RWPE2 (cell line): ENCODE measurements around the gene COX6B2.
A peak's percentile ranks its signal among the peaks of the same experiment; 100 is the strongest.
"Not testable (repeated sequence)": the region's sequence is repeated elsewhere in the genome, so short reads cannot be mapped to it uniquely, and the experiment has no call there.

Experiments used
- ATAC-seq: fragments of 200-7000 bp; cut with Tn5 transposase; 3 replicates; pipeline ENCODE4 v1.9.1; 2021; ENCODE audit warnings: low read depth
- DNase-seq: peaks from one replicate; pipeline ENCODE4 v3.0.0-alpha.2; 2020; ENCODE audit warnings: low spot score
- H3K27ac ChIP-seq: fragments of 450-650 bp; 2 replicates; pipeline ENCODE4 v1.5.1; 2017; ENCODE audit warnings: mild to moderate bottlenecking; ENCODE audit not compliant: poor library complexity, severe bottlenecking
- H3K27me3 ChIP-seq: fragments of 250-450 bp; sonication (Bioruptor Pico); 2 replicates; pipeline ENCODE4 v1.5.1; 2021; ENCODE audit warnings: mild to moderate bottlenecking, moderate library complexity; ENCODE audit not compliant: insufficient read depth, poor library complexity, severe bottlenecking
- H3K36me3 ChIP-seq: fragments of 250-450 bp; sonication (Bioruptor Pico); 2 replicates; pipeline ENCODE4 v1.5.1; 2020; ENCODE audit warnings: low read depth, mild to moderate bottlenecking, moderate library complexity
- H3K4me1 ChIP-seq: fragments of 250-450 bp; sonication (Bioruptor Pico); 2 replicates; pipeline ENCODE4 v1.5.1; 2021; ENCODE audit warnings: mild to moderate bottlenecking, moderate library complexity; ENCODE audit not compliant: insufficient read depth, poor library complexity, severe bottlenecking
- H3K4me3 ChIP-seq: fragments of 250-450 bp; sonication (Bioruptor Pico); 2 replicates; pipeline ENCODE4 v1.5.1; 2021; ENCODE audit warnings: mild to moderate bottlenecking, moderate library complexity; ENCODE audit not compliant: severe bottlenecking
- H3K9me3 ChIP-seq: fragments of 250-450 bp; sonication (Bioruptor Pico); 2 replicates; pipeline ENCODE4 v1.5.1; 2021; ENCODE audit warnings: mild to moderate bottlenecking, moderate library complexity; ENCODE audit not compliant: severe bottlenecking
- TF ChIP-seq, protein P1 (sequence below): fragments of 450-650 bp; IDR thresholded peaks from one replicate; pipeline ENCODE4 v1.5.1; 2017; ENCODE audit warnings: mild to moderate bottlenecking, moderate library complexity; ENCODE audit not compliant: poor library complexity, severe bottlenecking

COX6B2 gene

DNA sequence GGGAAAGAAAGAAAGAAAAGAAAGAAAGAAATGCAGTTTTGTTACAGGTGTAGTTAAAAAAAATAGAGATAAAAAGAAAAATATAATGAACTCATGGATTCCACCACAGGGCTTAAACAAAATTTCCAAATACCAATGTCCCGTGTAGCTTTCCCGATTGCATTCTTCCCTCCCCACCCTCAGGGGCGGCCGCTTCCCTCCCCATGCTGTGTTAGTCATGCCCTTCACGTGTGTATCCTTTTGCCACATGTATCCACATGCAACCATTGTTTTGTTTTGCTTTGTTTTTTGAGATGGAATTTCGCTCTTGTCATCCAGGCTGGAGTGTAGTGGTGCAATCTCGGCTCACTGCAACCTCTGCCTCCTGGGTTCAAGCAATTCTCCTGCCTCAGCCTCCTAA lies 18.4 kb downstream of the COX6B2 start:
- TF ChIP-seq, protein P1, sequence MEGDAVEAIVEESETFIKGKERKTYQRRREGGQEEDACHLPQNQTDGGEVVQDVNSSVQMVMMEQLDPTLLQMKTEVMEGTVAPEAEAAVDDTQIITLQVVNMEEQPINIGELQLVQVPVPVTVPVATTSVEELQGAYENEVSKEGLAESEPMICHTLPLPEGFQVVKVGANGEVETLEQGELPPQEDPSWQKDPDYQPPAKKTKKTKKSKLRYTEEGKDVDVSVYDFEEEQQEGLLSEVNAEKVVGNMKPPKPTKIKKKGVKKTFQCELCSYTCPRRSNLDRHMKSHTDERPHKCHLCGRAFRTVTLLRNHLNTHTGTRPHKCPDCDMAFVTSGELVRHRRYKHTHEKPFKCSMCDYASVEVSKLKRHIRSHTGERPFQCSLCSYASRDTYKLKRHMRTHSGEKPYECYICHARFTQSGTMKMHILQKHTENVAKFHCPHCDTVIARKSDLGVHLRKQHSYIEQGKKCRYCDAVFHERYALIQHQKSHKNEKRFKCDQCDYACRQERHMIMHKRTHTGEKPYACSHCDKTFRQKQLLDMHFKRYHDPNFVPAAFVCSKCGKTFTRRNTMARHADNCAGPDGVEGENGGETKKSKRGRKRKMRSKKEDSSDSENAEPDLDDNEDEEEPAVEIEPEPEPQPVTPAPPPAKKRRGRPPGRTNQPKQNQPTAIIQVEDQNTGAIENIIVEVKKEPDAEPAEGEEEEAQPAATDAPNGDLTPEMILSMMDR = no peak
- ATAC-seq (peak; percentile 3; the same call in 1 of the 3 replicates), DNase-seq (peak; percentile 82)
- Histone ChIP-seq H3K27me3 (no peaks in the 10 kb centered on the region), H3K9me3 (no peaks in the 10 kb centered on the region), H3K27ac (peak overlapping the region; percentile 39), H3K4me3 (no peak overlapping the region), H3K36me3 (no peaks in the 10 kb centered on the region), H3K4me1 (peaks cover 14% of the 10 kb centered on the region)

DNA sequence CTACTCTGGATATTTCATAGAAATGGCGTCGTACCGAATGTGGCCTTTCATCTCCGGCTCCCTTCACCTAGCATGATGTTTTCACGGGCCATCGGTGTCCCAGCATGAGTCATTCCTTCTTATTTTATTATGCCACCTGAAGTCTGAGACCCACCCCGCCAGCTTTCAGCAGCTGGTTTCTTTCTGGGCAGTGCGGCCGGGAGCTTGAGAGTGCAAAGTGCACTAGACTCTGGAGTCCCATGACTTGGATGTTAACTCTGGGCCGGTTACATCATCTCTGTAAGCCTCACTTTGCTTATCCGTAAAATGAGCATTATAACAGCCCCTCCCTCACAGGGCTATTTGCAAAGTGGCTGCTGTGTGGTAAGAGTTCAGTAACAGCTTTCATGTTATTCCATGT lies 20.6 kb downstream of the COX6B2 start:
- no peaks in the 10 kb centered on the region for H3K36me3 ChIP-seq
- H3K4me3 ChIP-seq = no peak overlapping the region
- peaks cover 14% of the 10 kb centered on the region for H3K4me1 ChIP-seq
- no peak for DNase-seq
- no peak overlapping the region for H3K27ac ChIP-seq
- ATAC-seq = no peak
- no peaks in the 10 kb centered on the region for H3K9me3 ChIP-seq
- no peaks in the 10 kb centered on the region for H3K27me3 ChIP-seq
- TF ChIP-seq, protein P1 = no peak

DNA sequence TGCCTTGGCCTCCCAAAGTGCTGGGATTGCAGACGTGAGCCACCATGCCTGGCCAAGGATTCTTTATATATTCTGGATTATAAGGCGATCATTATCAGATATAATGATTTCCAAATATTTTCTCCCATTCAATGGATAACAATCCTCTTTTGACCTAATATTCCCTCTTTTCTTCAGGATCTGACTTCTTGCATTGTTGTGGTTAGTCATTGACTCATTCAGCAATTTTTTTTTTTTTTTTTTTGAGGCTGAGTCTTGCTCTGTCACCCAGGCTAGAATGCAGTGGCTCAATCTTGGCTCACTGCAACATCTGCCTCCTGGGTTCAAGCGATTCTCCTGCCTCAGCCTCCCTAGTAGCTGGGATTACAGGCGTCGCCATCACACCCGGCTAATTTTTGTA lies 24.7 kb downstream of the COX6B2 start:
- DNase-seq, H3K27ac ChIP-seq, H3K36me3 ChIP-seq, H3K27me3 ChIP-seq, H3K4me1 ChIP-seq, H3K4me3 ChIP-seq, H3K9me3 ChIP-seq: not testable (repeated sequence)
- peak; percentile 35; the same call in 1 of the 3 replicates for ATAC-seq

DNA sequence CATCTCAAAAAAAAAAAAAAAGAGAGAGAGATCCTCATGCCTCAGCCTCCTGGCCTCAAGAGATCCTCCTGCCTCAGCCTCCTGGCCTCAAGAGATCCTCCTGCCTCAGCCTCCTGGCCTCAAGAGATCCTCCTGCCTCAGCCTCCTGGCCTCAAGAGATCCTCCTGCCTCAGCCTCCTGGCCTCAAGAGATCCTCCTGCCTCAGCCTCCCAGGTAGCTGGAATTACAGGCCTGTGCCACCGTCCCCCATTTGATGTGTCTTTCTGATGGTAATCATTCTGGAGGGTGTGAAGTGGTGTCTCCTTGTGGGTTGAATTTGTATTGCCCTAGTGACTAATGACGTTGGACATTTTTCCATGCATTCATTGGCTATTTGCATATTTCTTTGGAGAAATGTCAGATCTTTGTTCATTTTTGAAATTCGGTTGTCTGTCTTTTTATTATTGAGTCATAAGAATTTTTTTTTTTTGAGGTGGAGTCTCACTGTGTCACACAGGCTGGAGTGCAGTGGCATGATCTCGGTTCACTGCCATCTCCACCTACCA lies 25.7 kb downstream of the COX6B2 start:
- DNase-seq, ATAC-seq: not testable (repeated sequence)

DNA sequence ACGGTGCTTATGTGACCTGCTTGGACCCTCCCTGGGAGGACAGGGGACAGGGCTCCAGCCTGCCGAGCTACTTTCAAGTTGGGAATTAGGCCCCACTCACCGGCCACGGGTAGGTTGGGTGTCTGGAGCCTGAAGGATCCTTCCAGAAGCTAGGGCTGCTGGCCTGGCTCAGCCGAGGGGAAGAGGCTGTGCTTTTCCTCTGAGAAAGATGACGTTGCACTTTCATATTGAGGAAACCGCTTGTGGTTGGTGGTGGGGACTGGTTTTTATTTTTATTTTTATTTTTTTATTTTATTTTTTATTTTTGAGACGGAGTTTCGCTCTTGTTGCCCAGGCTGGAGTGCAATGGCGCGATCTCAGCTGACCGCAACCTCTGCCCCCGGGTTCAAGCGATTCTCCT lies 29.3 kb downstream of the COX6B2 start, which contains the start of gene TMEM150B:
Gene TMEM150B (minus strand): TSS at position 170 of the 400 bp plus-strand sequence. CDS start 4,305 bp downstream, outside the sequence.
- Histone ChIP-seq H3K27ac (no peak within 1 kb of the TSS), H3K4me3 (no peak within 1 kb of the TSS)

More for the DNA sequence above, 25.7 kb downstream of the COX6B2 start:
- H3K27ac ChIP-seq, H3K9me3 ChIP-seq, H3K36me3 ChIP-seq, H3K27me3 ChIP-seq, H3K4me3 ChIP-seq, H3K4me1 ChIP-seq: not testable (repeated sequence)

More for the DNA sequence above, 29.3 kb downstream of the COX6B2 start, which contains the start of gene TMEM150B:
- ATAC-seq = no peak
- no peaks in the 10 kb centered on the region for H3K9me3 ChIP-seq
- H3K4me1 ChIP-seq = peaks cover 7% of the 10 kb centered on the region
- TF ChIP-seq, protein P1 = no peak
- H3K27me3 ChIP-seq = no peaks in the 10 kb centered on the region
- no peaks in the 10 kb centered on the region for H3K36me3 ChIP-seq
- no peak for DNase-seq
